GM23248 (cell line): ENCODE measurements around the gene ABHD16A. TPM values are rescaled to one million over a fixed set of nuclear protein-coding genes. Genes with fewer than 3 reads are reported as not detected.
A peak's percentile ranks its signal among the peaks of the same experiment; 100 is the strongest.

Experiments used
- DNase-seq: peaks from one replicate; pipeline ENCODE4 v3.0.0-alpha.2; 2015
- H2AFZ ChIP-seq: fragments of 200-600 bp; sonication (generic); 2 replicates; pipeline ENCODE4 v1.6.1; 2016; ENCODE audit warnings: antibody characterized with exemption
- H3F3A ChIP-seq: fragments of 200-600 bp; sonication (generic); 2 replicates; pipeline ENCODE4 v1.6.1; 2016; ENCODE audit warnings: mild to moderate bottlenecking, antibody characterized with exemption, mixed run types; ENCODE audit not compliant: insufficient read depth
- H3K27ac ChIP-seq: fragments of 200-600 bp; sonication (generic); 2 replicates; pipeline ENCODE4 v1.5.1; 2016; ENCODE audit warnings: mild to moderate bottlenecking
- H3K27me3 ChIP-seq: fragments of 200-600 bp; sonication (generic); replicated peaks from 2 replicates; pipeline ENCODE4 v1.6.1; 2016; ENCODE audit warnings: mild to moderate bottlenecking; ENCODE audit not compliant: insufficient read depth
- H3K36me3 ChIP-seq: fragments of 200-600 bp; sonication (generic); 2 replicates; pipeline ENCODE4 v1.6.1; 2016; ENCODE audit warnings: low read depth, mild to moderate bottlenecking
- H3K4me1 ChIP-seq: fragments of 200-600 bp; sonication (generic); 2 replicates; pipeline ENCODE4 v1.6.1; 2016; ENCODE audit warnings: mild to moderate bottlenecking; ENCODE audit not compliant: insufficient read depth
- H3K4me2 ChIP-seq: fragments of 200-600 bp; sonication (generic); one replicate; pipeline ENCODE4 v1.6.1; 2016; ENCODE audit warnings: mild to moderate bottlenecking; ENCODE audit not compliant: unreplicated experiment
- H3K4me3 ChIP-seq: fragments of 200-600 bp; sonication (generic); 2 replicates; pipeline ENCODE4 v1.5.1; 2016; ENCODE audit warnings: mild to moderate bottlenecking
- H3K79me2 ChIP-seq: fragments of 200-600 bp; sonication (generic); 2 replicates; pipeline ENCODE4 v1.6.1; 2016; ENCODE audit warnings: mild to moderate bottlenecking; ENCODE audit not compliant: insufficient read depth
- H3K9ac ChIP-seq: fragments of 200-600 bp; sonication (generic); 2 replicates; pipeline ENCODE4 v1.6.1; 2016; ENCODE audit warnings: mild to moderate bottlenecking
- H3K9me2 ChIP-seq: fragments of 200-600 bp; sonication (generic); 2 replicates; pipeline ENCODE4 v1.6.1; 2016; ENCODE audit warnings: mixed run types, mild to moderate bottlenecking, moderate library complexity; ENCODE audit not compliant: insufficient read depth
- H3K9me3 ChIP-seq: fragments of 200-600 bp; sonication (generic); one replicate; pipeline ENCODE4 v1.6.1; 2017; ENCODE audit warnings: low read depth
- H4K20me1 ChIP-seq: fragments of 200-600 bp; sonication (generic); 2 replicates; pipeline ENCODE4 v1.6.0; 2016; ENCODE audit not compliant: insufficient read depth
- EZH2 ChIP-seq: fragments of 200-600 bp; sonication (generic); IDR thresholded peaks from 2 replicates; pipeline ENCODE4 v1.6.1; 2018; ENCODE audit warnings: antibody characterized with exemption, mild to moderate bottlenecking; ENCODE audit not compliant: insufficient read depth, poor library complexity, severe bottlenecking
- EZH2phosphoT487 ChIP-seq: fragments of 200-600 bp; sonication (generic); IDR thresholded peaks from 2 replicates; pipeline ENCODE4 v1.6.1; 2018; ENCODE audit warnings: antibody characterized with exemption, moderate library complexity, mild to moderate bottlenecking, low read depth; ENCODE audit not compliant: insufficient read depth
- WGBS, 2 experiments: methylation state at CpG; one replicate each; pipeline ENCODE4 v1.1.6; 2015 to 2017; ENCODE audit warnings: low lambda C conversion rate in 2 of 2, low coverage in 1 of 2; ENCODE audit errors: missing lambda C conversion rate in 2 of 2; 5-methylcytosine and 5-hydroxymethylcytosine counted together
- in situ Hi-C: fragments of 300-500 bp; cut with MboI; formaldehyde crosslinking; loops from 2 replicates; pipeline ENCODE4 v1.15.0; 2020
- polyA plus RNA-seq: library from polyadenylated mRNA; unstranded; fragments of >200 nt; fragmentation: Nextera tagmentation; extraction: Ambion mirVana; gene quantifications from 2 replicates; pipeline ENCODE4 v1.2.1, GENCODE V29; 2016
- total RNA-seq: library from RNA; depleted of rRNA; stranded (reverse); fragments of >200 nt; shearing (Covaris generic); gene quantifications from 2 replicates; pipeline ENCODE4 v1.2.3, GENCODE V29; 2014

ABHD16A gene
- total and polyA plus RNA-seq, 2 experiments from 2014 or later, result 48.0 to 54.0 TPM

DNA sequence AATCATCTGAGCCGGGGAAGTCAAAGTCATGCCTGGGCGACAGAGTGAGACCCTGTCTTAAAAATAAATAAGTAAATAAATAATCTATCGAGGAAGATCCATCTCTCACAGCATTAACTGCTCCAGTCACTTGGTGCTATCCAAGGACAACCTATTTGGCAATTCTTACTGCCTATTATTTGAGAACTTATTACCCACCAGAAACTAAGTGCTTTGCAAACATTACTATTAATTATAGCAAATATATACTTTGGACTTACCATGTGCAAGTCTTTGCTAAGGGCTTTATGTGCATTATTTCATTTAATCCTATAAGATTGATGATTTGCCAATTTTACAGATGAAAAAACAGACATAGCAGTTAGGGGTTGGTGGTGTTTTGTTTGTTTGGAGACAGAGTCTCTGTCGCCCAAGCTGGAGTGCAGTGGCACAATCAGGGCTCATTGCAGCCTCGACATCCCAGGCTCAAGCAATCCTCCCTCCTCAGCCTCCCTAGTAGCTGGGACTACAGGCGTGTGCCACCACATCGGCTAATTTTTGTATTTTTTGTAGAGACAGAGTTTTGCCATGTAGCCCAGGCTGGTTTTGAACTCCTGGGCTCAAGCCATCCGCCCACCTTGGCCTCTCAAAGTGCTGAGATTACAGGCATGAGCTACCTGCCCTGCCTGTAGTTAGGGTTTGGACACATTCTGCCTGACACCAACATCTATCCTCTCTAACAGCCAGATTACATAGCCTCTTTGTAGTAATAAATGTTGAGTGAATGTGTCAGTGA, 48.4 kb downstream of the ABHD16A start:
- no peaks in the 10 kb centered on the region for H3K27me3 ChIP-seq
- H3K9me2 ChIP-seq, result no peaks in the 10 kb centered on the region
- no peaks in the 10 kb centered on the region for H3K9me3 ChIP-seq
- no peaks in the 10 kb centered on the region for H4K20me1 ChIP-seq
- no peak overlapping the region for H3K4me2 ChIP-seq
- H3K36me3 ChIP-seq, result no peaks in the 10 kb centered on the region
- no peak for DNase-seq
- 89 to 94% methylated on average over 8 of the region's 8 CpGs for WGBS, 2 experiments
- peaks cover 8% of the 10 kb centered on the region for H3F3A ChIP-seq
- H2AFZ ChIP-seq, result no peak overlapping the region
- H3K27ac ChIP-seq, result no peak overlapping the region
- H3K9ac ChIP-seq, result no peak overlapping the region
- H3K4me1 ChIP-seq, result peaks cover 29% of the 10 kb centered on the region
- H3K79me2 ChIP-seq, result peaks cover 87% of the 10 kb centered on the region
- H3K4me3 ChIP-seq, result no peak overlapping the region
- TF ChIP-seq EZH2phosphoT487, result no peak
- TF ChIP-seq EZH2, result no peak
- in situ Hi-C loops, result no loop called here

DNA sequence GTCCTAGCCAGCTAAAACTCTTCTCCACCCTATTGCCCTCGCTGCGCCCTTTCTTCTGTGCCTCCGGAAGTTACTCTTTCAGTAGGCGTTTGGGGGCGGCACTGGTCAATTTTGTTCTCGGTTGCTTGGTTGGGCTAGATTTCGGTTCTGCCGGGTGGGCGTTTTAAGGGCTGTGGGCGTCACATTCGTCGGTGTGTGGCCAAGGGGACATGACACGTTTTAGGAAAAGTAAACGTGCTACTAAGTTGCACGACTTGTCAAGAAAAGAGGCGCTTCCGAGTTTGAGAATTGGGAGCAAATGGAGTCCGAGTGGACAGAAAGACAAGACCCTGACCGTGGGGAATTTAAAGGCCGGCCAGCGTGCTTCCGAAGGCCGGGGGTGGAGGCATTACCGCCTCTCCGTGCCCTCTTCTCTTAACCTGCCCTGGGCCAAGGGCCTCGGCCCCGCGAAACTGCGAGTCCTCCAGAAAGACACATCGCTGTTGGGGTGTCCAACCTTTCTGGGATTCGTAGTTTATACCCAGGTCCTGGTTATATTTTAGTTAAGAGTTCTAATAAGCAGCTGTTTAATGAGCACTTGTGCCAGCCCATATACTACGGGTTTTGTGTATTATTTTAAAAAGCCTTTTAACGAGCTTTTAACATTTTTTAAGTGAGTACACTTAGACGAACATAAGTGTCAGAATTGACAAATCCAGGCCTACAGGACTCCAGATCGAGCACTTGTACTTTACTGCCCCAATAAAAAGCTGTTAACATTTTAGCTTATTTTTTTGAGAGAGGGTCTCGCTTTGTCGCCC, 50.0 kb downstream of the ABHD16A start:
- in situ Hi-C loops, result no loop called here
- no peaks in the 10 kb centered on the region for H3K27me3 ChIP-seq
- peak; percentile 94 for DNase-seq
- peak overlapping the region; percentile 96 for H3K4me2 ChIP-seq
- H3K4me1 ChIP-seq, result peaks cover 20% of the 10 kb centered on the region
- no peaks in the 10 kb centered on the region for H3K9me2 ChIP-seq
- no peak for TF ChIP-seq EZH2phosphoT487
- TF ChIP-seq EZH2, result no peak
- H3K4me3 ChIP-seq, result peak overlapping the region; percentile 97
- 8% methylated on average over 37 of the region's 37 CpGs for WGBS, 2 experiments
- no peaks in the 10 kb centered on the region for H4K20me1 ChIP-seq
- H3K9ac ChIP-seq, result peak overlapping the region; percentile 97
- no peaks in the 10 kb centered on the region for H3K9me3 ChIP-seq
- H3K79me2 ChIP-seq, result peaks cover 86% of the 10 kb centered on the region
- H3K36me3 ChIP-seq, result peaks cover 13% of the 10 kb centered on the region
- peaks cover 8% of the 10 kb centered on the region for H3F3A ChIP-seq
- H3K27ac ChIP-seq, result peak overlapping the region; percentile 99
- H2AFZ ChIP-seq, result peak overlapping the region; percentile 87

DNA sequence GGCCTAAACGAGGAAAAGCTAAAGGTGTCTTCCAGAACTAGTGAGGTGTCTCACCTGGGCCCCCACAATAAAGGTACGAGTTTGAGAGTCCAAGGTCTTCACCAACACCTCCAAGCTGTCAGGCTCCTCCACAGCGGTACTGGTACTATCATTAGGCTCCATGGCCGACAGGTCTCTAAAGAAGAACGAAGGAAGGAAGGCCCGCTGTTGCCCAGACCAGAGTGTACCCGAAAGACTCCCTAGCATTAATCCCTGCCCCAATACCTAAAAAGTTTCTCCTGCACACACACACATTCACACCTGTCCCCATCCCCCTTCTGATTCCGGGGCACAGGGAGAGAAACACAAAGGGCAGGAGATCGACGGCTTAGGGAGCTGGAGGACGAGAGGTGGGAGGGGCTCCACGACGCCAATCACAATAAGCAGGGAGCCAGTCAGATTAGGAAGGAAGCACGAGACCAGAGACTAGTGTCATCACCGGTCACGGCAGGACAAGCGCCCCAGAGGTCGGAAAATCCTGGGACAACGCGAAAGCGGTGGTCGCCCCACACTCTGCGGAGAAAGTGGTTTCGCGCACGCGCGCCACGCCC, 51.4 kb downstream of the ABHD16A start:
- 1 to 2% methylated on average over 27 to 29 of the region's 29 CpGs for WGBS, 2 experiments
- peak; percentile 91 for DNase-seq
- Histone ChIP-seq H3K9me2 (no peaks in the 10 kb centered on the region), H3K27ac (peak overlapping the region; percentile 99), H3K4me2 (peak overlapping the region; percentile 96), H3K9me3 (no peaks in the 10 kb centered on the region), H3K36me3 (peaks cover 22% of the 10 kb centered on the region), H3K79me2 (peaks cover 84% of the 10 kb centered on the region), H3K4me1 (peaks cover 20% of the 10 kb centered on the region), H3K9ac (peak overlapping the region; percentile 97), H3F3A (peaks cover 8% of the 10 kb centered on the region), H3K4me3 (peak overlapping the region; percentile 97), H4K20me1 (no peaks in the 10 kb centered on the region), H3K27me3 (no peaks in the 10 kb centered on the region), H2AFZ (peak overlapping the region; percentile 87)
- in situ Hi-C loops, result no loop called here
- TF ChIP-seq EZH2 (no peak), EZH2phosphoT487 (no peak)

DNA sequence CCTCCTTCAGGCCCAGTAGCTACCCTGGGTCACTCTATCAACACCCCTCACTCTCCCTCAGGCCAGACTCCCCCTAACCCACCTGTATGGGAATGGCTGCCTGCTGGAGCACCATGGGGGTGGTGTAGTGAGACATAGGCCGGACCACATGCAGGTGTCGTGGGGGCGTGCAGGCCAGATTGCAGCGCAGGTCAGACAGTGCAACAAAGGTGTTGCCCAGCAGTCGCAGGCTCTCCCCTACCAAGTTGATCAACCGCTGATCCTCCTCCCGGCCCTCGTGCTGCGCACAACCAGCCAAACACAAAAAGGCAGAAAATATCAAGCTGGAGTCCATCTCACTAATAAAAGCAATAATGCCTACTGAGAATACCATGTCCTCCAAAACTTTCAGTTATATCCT, 57.8 kb downstream of the ABHD16A start:
- H3K27ac ChIP-seq, result no peak overlapping the region
- H3K36me3 ChIP-seq, result peaks cover 51% of the 10 kb centered on the region
- no peaks in the 10 kb centered on the region for H4K20me1 ChIP-seq
- H3K9me3 ChIP-seq, result no peaks in the 10 kb centered on the region
- no peak overlapping the region for H3K9ac ChIP-seq
- peaks cover 33% of the 10 kb centered on the region for H3K79me2 ChIP-seq
- H3K4me3 ChIP-seq, result no peak overlapping the region
- H2AFZ ChIP-seq, result no peak overlapping the region
- in situ Hi-C loops, result no loop called here
- H3K4me1 ChIP-seq, result peaks cover 3% of the 10 kb centered on the region; the same call in 1 of the 2 replicates
- H3K27me3 ChIP-seq, result no peaks in the 10 kb centered on the region
- no peak overlapping the region for H3K4me2 ChIP-seq
- 99% methylated on average over 9 of the region's 9 CpGs for WGBS, 2 experiments
- peaks cover 14% of the 10 kb centered on the region for H3F3A ChIP-seq
- no peaks in the 10 kb centered on the region for H3K9me2 ChIP-seq
- TF ChIP-seq EZH2phosphoT487, result no peak
- TF ChIP-seq EZH2, result no peak
- DNase-seq, result no peak
